ENCODE measurements around the gene RGL1. TPM values are rescaled to one million over a fixed set of nuclear protein-coding genes. Genes with fewer than 3 reads are reported as not detected.

The RGL1 gene
- total and polyA plus RNA-seq, 9 of the 15 experiments (the other 6 are each of a cell fraction or from before 2014, with no cell fraction given) = under 0.01 to 0.07 (median 0.04) TPM

GRCh38 chr1:183836598-183836997 lies 31.7 kb downstream of the RGL1 start (continued):
- TF ChIP-seq TSHZ1 (CRISPR knock-in tag; IDR thresholded peaks at IDR 0.05) (no peak), DNMT1 (IDR thresholded peaks at IDR 0.05) (no peak), KLF16 (IDR thresholded peaks at IDR 0.05) (no peak), SRSF1 (IDR thresholded peaks at IDR 0.05; ENCODE audit: low read depth, low read length) (no peak), ZNF609 (CRISPR knock-in tag; IDR thresholded peaks at IDR 0.05; ENCODE audit: borderline replicate concordance) (no peak), ZKSCAN3 (CRISPR knock-in tag; IDR thresholded peaks at IDR 0.05) (no peak), CGGBP1 (CRISPR knock-in tag; IDR thresholded peaks at IDR 0.05) (no peak), NR0B1 (IDR thresholded peaks at IDR 0.05; ENCODE audit: partially characterized antibody) (no peak)

All from K562 (cell line).